Activated gamma-delta T cell treated with anti-CD3 and anti-CD28 coated beads, Interleukin-2, amount 50 U/mL, for 16 hours (primary cell): ENCODE measurements around the gene TIMP2.

Experiments
- DNase-seq: peaks from one replicate; pipeline ENCODE4 v3.0.0-alpha.2; 2020; ENCODE audit warnings: low read depth

Gene TIMP2

DNA sequence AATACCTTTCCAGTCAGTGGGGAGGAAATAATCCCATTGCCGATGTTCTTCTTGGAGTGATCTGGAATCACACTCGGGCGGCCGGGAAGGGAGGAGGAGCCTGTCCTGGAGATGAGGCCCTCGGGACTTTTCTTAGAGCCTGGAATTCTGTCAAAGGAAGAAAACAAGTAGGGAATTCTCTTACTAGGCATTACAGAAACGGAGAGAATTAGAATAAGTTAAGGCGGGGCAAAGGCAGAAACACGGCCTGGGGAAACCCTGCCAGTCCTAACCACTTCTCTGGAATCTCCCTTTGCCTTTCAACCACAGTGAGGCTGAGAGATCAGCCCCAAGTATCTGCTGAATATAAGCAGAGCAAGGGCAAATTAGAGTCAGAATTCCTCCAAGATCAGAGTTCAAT, 112.3 kb downstream of the TIMP2 start:
- no peak for DNase-seq

- no peak for DNase-seq
Measured at GRCh38 chr17:78808163-78808562, 117.0 kb downstream of the TIMP2 start.

GRCh38 chr17:78806451-78806850, 118.7 kb downstream of the TIMP2 start:
- peak; percentile 46 for DNase-seq

GRCh38 chr17:78805301-78805700, 119.9 kb downstream of the TIMP2 start:
- DNase-seq = peak; percentile 47

- no peak for DNase-seq
Measured at GRCh38 chr17:78804777-78805176, 120.4 kb downstream of the TIMP2 start.

GRCh38 chr17:78803186-78803845, 121.9 kb downstream of the TIMP2 start:
- DNase-seq = no peak
